Bronchial epithelial cell (primary cell): ENCODE results near the gene MRPL14. TPM values are rescaled to one million over a fixed set of nuclear protein-coding genes. Genes with fewer than 3 reads are reported as not detected.

Experiments
- DNase-seq: peaks from one replicate; pipeline ENCODE4 v3.0.0-alpha.2; 2010; ENCODE audit warnings: low read depth
- FAIRE-seq: peaks from 2 replicates; lab custom pipeline; 2011; peaks lifted over from hg19 to GRCh38; lab: Jason Lieb, UNC
- H3K27me3 ChIP-seq: 2 replicates; pipeline ENCODE4 v1.5.1; 2011; ENCODE audit warnings: low read length; ENCODE audit not compliant: control insufficient read depth, insufficient read depth
- H3K36me3 ChIP-seq: 2 replicates; pipeline ENCODE4 v1.5.1; 2011; ENCODE audit warnings: low read length; ENCODE audit not compliant: control insufficient read depth, insufficient read depth
- H3K4me3 ChIP-seq: 2 replicates; pipeline ENCODE4 v1.5.1; 2011; ENCODE audit warnings: mild to moderate bottlenecking, low read depth, low read length, control low read depth
- total RNA-seq: library from RNA; depleted of rRNA; stranded (reverse); fragments of >200 nt; gene quantifications from 2 replicates; pipeline ENCODE4 v1.2.1, GENCODE V29; 2014
- TF ChIP-seq, protein P1 (sequence below): IDR thresholded peaks from 2 replicates; pipeline ENCODE4 v1.5.1; 2011; ENCODE audit warnings: mild to moderate bottlenecking, moderate library complexity, low read length, control low read depth, inconsistent platforms; ENCODE audit not compliant: insufficient read depth, severe bottlenecking

MRPL14 gene
- total RNA-seq, 1 donor from 2014 or later = 90.0 TPM

DNA sequence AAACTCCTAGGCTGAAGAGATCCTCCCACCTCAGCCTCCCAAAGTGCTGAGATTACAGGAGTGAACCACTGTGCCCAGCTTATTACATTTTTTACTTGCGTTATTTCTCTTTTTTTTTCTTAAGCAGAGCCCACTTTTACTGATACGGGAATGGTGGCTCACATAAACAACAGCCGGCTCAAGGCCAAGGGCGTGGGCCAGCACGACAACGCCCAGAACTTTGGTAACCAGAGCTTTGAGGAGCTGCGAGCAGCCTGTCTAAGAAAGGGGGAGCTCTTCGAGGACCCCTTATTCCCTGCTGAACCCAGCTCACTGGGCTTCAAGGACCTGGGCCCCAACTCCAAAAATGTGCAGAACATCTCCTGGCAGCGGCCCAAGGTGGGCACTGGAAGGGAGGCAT, 41.9 kb upstream of the MRPL14 start:
- TF ChIP-seq, protein P1, sequence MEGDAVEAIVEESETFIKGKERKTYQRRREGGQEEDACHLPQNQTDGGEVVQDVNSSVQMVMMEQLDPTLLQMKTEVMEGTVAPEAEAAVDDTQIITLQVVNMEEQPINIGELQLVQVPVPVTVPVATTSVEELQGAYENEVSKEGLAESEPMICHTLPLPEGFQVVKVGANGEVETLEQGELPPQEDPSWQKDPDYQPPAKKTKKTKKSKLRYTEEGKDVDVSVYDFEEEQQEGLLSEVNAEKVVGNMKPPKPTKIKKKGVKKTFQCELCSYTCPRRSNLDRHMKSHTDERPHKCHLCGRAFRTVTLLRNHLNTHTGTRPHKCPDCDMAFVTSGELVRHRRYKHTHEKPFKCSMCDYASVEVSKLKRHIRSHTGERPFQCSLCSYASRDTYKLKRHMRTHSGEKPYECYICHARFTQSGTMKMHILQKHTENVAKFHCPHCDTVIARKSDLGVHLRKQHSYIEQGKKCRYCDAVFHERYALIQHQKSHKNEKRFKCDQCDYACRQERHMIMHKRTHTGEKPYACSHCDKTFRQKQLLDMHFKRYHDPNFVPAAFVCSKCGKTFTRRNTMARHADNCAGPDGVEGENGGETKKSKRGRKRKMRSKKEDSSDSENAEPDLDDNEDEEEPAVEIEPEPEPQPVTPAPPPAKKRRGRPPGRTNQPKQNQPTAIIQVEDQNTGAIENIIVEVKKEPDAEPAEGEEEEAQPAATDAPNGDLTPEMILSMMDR = no peak
- H3K27me3 ChIP-seq = peaks cover 2% of the 10 kb centered on the region
- H3K4me3 ChIP-seq = no peak overlapping the region
- DNase-seq (no peak), FAIRE-seq (no peak)
- no peaks in the 10 kb centered on the region for H3K36me3 ChIP-seq

DNA sequence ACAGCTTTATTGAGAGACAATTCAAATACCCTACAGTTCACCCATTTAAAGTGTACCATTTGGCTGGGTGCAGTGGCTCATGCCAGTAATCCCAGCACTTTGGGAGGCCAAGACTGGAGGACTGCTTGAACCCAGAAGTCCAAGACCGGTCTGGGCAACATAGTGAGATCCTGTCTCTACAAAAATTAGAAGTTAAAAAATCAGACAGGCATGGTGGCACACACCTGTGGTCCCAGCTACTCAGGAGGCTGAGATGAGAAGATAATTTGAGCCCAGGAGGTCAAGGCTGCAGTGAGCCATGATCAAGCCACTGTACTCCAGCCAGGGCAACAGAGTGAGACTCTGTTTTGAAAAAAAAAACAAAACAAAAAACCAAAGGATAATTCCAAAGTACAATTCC, 40.3 kb upstream of the MRPL14 start:
- TF ChIP-seq, protein P1 = no peak
- FAIRE-seq = no peak
- H3K4me3 ChIP-seq = no peak overlapping the region

DNA sequence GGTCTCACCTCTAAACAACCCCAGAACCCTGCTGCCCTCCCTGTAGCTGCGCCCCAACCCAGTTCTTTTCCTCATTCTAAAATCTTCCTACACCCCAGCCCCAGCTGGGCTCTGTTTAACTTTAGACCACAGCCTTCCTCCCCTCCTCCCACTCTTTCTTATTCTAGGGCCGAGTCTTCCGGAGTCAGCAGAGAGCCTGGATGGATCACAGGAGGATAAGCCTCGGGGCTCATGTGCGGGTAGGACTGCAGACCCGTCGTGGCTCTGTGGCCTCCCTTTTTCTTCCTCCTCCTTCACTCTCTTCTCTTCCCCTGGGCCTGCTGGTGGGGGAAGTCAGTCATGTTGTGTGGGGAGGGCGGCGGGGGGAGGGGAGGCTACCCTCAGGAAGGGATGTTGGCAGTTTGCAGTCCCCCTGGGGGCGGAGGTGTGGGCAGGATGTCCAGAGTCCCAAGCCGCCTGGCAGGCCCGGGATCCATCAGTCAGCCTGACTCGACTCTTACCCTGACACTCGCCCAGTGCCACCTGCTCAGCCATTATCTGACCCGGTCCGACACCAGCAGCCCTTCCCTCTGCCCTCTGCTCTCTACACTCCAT, 39.4 kb upstream of the MRPL14 start:
- no peak for FAIRE-seq
- no peaks in the 10 kb centered on the region for H3K36me3 ChIP-seq
- H3K4me3 ChIP-seq = no peak overlapping the region
- TF ChIP-seq, protein P1 = no peak
- DNase-seq = no peak
- H3K27me3 ChIP-seq = peaks cover 2% of the 10 kb centered on the region

More for the DNA sequence above, 40.3 kb upstream of the MRPL14 start:
- DNase-seq = no peak
- Histone ChIP-seq H3K36me3 (no peaks in the 10 kb centered on the region), H3K27me3 (peaks cover 2% of the 10 kb centered on the region)

DNA sequence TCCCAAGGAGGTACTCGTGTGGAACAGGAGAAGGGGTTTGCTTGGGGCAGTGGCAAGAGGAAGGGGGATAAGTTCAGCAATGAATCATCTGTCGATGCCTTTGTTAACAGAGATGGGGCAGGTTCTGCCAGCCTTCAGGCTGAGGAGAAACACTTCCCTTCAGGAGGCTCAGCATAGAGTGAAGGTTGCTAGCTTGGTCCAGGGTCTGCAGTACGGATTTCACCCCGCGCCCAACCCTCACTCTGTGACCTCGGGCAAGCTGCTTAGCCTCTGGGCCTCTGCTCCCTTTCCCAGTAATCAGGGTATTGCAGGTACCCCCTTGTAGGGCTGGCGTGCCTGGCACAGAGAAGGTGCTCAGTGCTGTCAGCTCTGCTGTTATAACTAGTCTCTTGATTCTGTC, 38.9 kb upstream of the MRPL14 start:
- TF ChIP-seq, protein P1 = no peak
- Histone ChIP-seq H3K27me3 (peaks cover 2% of the 10 kb centered on the region), H3K4me3 (no peak overlapping the region), H3K36me3 (no peaks in the 10 kb centered on the region)
- no peak for FAIRE-seq
- DNase-seq = no peak

DNA sequence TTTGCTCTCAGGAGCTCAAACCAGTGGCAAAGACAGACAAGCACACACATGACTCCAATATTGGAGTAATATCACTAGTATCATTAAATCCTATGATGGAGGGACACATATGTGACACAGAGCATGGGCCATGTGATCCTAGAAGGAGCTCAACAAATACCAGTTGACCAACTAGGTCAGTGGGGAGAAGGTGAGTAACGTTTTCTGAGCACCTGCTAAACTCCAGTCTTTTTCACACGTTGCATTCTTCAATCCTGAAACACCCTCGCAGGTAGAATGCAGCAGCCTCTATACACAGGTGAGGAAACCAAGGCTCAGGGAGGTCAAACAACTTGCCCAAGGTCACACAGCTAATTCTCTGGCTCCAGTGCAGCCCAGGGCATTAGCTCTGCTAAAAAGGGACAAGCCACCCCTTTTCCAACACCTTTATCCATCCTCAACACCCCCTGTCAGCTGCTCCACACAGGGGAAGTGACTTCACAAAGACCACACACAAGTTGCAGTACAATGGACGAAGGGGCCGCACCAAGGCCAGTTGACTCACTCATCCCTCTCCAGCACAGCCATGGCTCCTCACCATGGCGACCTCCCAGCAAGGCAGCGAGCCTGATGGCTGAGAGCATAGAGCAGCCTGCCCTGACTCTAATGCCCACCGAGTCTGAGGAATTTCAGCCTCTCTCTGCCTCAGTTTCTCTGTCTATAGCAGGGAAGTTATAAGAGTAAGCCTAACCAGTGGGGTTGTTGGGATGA, 35.8 kb upstream of the MRPL14 start:
- TF ChIP-seq, protein P1 = no peak
- H3K4me3 ChIP-seq = no peak overlapping the region
- FAIRE-seq = no peak
- peaks cover 2% of the 10 kb centered on the region for H3K27me3 ChIP-seq
- no peaks in the 10 kb centered on the region for H3K36me3 ChIP-seq
- DNase-seq = no peak
